ENCODE measurements around the gene COTL1.
"Not testable (repeated sequence)": the region's sequence is repeated elsewhere in the genome, so short reads cannot be mapped to it uniquely, and the experiment has no call there.

Gene COTL1

GRCh38 chr16:84641643-84642358 lies 23.9 kb upstream of the COTL1 start:
- no peak for DNase-seq

- no peak for DNase-seq
Measured at GRCh38 chr16:84640145-84640544, 22.3 kb upstream of the COTL1 start.

- DNase-seq, result no peak
Measured at GRCh38 chr16:84638231-84638806, 20.4 kb upstream of the COTL1 start.

GRCh38 chr16:84637709-84638108 lies 19.8 kb upstream of the COTL1 start:
- no peak for DNase-seq

- DNase-seq, result no peak
Measured at GRCh38 chr16:84635702-84636101, 17.8 kb upstream of the COTL1 start.

GRCh38 chr16:84633622-84634021 lies 15.7 kb upstream of the COTL1 start:
- DNase-seq, result no peak

GRCh38 chr16:84632862-84633261 lies 15.0 kb upstream of the COTL1 start:
- not testable (repeated sequence) for DNase-seq

GRCh38 chr16:84631886-84632285 lies 14.0 kb upstream of the COTL1 start:
- no peak for DNase-seq

- no peak for DNase-seq
Measured at GRCh38 chr16:84631153-84631466, 13.2 kb upstream of the COTL1 start.

GRCh38 chr16:84630446-84631152 lies 12.7 kb upstream of the COTL1 start:
- no peak for DNase-seq

- DNase-seq, result no peak
Measured at GRCh38 chr16:84630009-84630408, 12.1 kb upstream of the COTL1 start.

GRCh38 chr16:84629580-84629979 lies 11.7 kb upstream of the COTL1 start:
- no peak for DNase-seq

GRCh38 chr16:84628226-84628731 lies 10.4 kb upstream of the COTL1 start:
- no peak for DNase-seq

- no peak for DNase-seq
Measured at GRCh38 chr16:84625556-84625955, 7.7 kb upstream of the COTL1 start.

GRCh38 chr16:84620913-84621312 lies 3.0 kb upstream of the COTL1 start:
- not testable (repeated sequence) for DNase-seq

GRCh38 chr16:84618581-84619460 lies 943 bp upstream of the COTL1 start:
- no peak for DNase-seq

GRCh38 chr16:84617041-84617790 lies 662 bp downstream of the COTL1 start:
- DNase-seq, result no peak

GRCh38 chr16:84616515-84616914 lies 1.4 kb downstream of the COTL1 start:
- no peak for DNase-seq

GRCh38 chr16:84614968-84615813 lies 2.7 kb downstream of the COTL1 start:
- DNase-seq, result no peak

GRCh38 chr16:84614623-84614967 lies 3.3 kb downstream of the COTL1 start:
- no peak for DNase-seq

- no peak for DNase-seq
Measured at GRCh38 chr16:84614073-84614459, 3.8 kb downstream of the COTL1 start.

Measured in cortex of kidney (tissue), 1 donor.